Medulla oblongata (tissue), 1 donor: Measurements from ENCODE around the gene PCDHA13.
A peak's percentile ranks its signal among the peaks of the same experiment; 100 is the strongest.
"Not testable (repeated sequence)": the region's sequence is repeated elsewhere in the genome, so short reads cannot be mapped to it uniquely, and the experiment has no call there.

Source experiments
- DNase-seq: peaks from one replicate; pipeline ENCODE4 v3.0.0-alpha.2; 2015; ENCODE audit errors: extremely low spot score

Gene PCDHA13

GRCh38 chr5:140868721-140869554 is 13.0 kb upstream of the PCDHA13 start, which contains the start of gene PCDHA11:
TSS of gene PCDHA11 (plus strand) at chr5:140868957. CDS start at chr5:140869104, 147 bp downstream.
- peak; percentile 70 for DNase-seq

DNA sequence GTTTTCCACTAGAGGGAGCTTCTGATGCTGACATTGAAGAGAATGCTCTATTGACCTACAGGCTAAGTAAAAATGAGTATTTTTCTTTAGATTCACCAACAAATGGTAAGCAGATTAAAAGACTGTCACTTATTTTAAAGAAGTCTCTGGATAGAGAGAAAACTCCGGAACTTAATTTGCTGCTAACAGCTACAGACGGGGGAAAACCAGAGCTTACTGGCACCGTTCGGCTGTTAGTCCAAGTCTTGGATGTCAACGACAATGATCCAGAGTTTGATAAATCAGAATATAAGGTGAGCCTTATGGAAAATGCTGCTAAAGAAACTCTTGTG is 12.4 kb upstream of the PCDHA13 start:
- no peak for DNase-seq

GRCh38 chr5:140870221-140871201 is 11.4 kb upstream of the PCDHA13 start:
- DNase-seq = no peak

- peak; percentile 7 for DNase-seq
Observed at GRCh38 chr5:140875085-140876065, 6.5 kb upstream of the PCDHA13 start, which contains the start of gene PCDHA12. TSS of gene PCDHA12 (plus strand) at chr5:140875308. CDS start at chr5:140875473, 165 bp downstream.

DNA sequence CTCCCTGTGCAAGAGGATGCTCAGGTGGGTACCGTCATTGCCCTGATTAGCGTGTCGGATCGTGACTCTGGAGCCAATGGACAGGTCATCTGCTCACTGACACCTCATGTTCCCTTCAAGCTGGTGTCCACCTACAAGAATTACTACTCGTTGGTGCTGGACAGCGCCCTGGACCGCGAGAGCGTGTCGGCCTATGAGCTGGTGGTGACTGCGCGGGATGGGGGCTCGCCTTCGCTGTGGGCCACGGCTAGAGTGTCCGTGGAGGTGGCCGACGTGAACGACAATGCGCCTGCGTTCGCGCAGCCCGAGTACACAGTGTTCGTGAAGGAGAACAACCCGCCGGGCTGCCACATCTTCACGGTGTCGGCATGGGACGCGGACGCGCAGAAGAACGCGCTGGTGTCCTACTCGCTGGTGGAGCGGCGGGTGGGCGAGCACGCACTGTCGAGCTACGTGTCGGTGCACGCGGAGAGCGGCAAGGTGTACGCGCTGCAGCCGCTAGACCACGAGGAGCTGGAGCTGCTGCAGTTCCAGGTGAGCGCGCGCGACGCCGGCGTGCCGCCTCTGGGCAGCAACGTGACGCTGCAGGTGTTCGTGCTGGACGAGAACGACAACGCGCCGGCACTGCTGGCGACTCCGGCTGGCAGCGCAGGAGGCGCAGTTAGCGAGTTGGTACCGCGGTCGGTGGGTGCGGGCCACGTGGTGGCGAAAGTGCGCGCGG is 5.2 kb upstream of the PCDHA13 start:
- not testable (repeated sequence) for DNase-seq

DNA sequence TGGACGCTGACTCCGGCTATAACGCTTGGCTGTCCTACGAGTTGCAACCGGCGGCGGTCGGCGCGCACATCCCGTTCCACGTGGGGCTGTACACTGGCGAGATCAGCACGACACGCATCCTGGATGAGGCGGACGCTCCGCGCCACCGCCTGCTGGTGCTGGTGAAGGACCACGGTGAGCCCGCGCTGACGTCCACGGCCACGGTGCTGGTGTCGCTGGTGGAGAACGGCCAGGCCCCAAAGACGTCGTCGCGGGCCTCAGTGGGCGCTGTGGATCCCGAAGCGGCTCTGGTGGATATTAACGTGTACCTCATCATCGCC is 4.7 kb upstream of the PCDHA13 start:
- no peak for DNase-seq

- peak; percentile 54 for DNase-seq
Observed at GRCh38 chr5:140882591-140882899, 621 bp downstream of the PCDHA13 start.

DNA sequence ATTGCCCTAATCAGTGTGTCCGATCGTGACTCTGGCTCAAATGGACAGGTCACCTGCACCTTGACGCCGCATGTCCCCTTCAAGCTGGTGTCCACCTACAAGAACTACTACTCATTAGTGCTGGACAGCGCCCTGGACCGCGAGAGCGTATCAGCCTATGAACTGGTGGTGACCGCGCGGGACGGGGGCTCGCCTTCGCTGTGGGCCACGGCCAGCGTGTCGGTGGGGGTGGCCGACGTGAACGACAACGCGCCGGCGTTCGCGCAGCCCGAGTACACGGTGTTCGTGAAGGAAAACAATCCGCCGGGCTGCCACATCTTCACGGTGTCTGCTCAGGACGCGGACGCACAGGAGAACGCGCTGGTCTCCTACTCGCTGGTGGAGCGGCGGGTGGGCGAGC is 1.4 kb downstream of the PCDHA13 start:
- no peak for DNase-seq

GRCh38 chr5:140883927-140884697 is 2.2 kb downstream of the PCDHA13 start:
- DNase-seq = no peak

- DNase-seq = no peak
Observed at GRCh38 chr5:140916325-140916724, 34.4 kb downstream of the PCDHA13 start.

GRCh38 chr5:140923601-140924000 is 41.7 kb downstream of the PCDHA13 start:
- no peak for DNase-seq

- no peak for DNase-seq
Observed at GRCh38 chr5:140925806-140926442, 44.0 kb downstream of the PCDHA13 start, which contains the start of gene PCDHAC1. TSS of gene PCDHAC1 (plus strand) at chr5:140926299. CDS start at chr5:140926893, 594 bp downstream.

DNA sequence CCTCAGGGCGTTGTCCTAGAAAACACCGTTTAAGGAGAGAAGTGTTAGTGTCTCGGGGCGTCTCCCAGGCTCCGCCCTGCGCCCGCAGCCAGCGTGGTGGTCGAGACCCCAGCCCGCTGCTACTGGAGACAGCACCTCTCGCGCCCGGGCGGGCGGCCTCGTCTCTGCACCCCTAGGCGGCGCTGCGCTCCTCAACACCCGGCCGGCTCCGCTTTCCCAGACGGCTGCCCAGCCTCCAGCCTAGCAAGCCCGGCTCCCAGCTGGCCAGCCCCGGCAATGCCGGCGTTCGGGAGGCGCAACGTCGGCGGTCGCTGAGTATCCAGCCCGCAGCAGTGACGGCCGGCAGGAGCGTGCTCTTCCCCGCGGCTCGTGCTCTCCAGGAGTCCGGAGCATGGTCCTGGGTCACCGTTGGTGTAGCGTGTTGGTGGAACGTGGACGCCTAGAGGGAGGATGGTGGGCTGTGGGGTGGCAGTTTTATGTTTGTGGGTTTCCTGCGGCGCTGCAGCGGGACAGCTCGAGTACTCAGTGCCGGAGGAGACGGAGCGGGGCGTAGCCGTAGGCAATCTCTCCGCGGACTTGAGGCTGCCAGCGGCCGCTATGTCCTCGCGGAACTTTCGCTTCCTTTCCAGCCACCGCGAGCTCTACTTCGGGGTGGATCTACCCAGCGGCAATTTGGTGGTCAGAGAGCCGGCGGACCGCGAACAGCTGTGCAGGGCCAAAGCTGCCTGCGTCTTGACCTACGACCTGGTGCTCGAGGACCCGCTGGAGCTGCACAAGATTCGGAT is 44.7 kb downstream of the PCDHA13 start:
- peak; percentile 81 for DNase-seq

GRCh38 chr5:140927228-140927573 is 45.3 kb downstream of the PCDHA13 start:
- no peak for DNase-seq
